ENCODE measurements around the gene PRKAR2B.

DNA sequence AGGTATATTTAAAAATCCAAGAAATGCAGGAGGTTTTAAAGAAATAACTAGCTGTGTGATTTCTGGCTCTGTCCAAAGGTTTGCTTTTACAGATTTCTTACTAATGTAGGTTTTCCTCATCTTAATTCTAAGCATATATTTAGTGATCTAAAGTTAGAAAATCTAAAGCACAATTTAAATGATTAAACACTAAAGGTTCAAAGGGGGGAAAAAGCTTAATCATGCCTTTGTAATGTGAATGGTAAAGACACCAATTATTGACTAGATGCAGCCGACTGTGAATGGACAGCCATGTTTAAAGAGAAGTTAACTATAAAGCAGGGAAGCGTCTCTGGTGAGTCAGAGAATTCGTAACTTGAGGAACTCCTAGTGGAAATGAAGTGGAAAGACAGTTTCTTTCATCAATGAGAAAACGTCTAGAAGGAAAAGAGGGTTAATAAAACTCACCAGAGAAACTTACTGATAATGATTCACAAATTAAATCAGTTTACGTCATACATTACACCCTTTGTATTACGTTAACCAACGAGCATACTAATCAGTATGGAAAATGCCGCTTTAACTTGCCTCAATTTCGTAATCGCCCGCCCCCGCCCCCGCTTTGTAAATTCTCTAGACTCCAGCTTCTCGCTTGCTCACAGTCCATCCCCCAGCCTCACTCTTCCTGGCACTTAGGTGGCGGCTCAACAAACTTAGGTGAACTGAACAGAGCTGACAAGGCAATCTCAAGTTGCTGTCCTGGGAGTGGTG is 123.2 kb downstream of the PRKAR2B start:
- TF ChIP-seq, protein P1, sequence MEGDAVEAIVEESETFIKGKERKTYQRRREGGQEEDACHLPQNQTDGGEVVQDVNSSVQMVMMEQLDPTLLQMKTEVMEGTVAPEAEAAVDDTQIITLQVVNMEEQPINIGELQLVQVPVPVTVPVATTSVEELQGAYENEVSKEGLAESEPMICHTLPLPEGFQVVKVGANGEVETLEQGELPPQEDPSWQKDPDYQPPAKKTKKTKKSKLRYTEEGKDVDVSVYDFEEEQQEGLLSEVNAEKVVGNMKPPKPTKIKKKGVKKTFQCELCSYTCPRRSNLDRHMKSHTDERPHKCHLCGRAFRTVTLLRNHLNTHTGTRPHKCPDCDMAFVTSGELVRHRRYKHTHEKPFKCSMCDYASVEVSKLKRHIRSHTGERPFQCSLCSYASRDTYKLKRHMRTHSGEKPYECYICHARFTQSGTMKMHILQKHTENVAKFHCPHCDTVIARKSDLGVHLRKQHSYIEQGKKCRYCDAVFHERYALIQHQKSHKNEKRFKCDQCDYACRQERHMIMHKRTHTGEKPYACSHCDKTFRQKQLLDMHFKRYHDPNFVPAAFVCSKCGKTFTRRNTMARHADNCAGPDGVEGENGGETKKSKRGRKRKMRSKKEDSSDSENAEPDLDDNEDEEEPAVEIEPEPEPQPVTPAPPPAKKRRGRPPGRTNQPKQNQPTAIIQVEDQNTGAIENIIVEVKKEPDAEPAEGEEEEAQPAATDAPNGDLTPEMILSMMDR (IDR thresholded peaks at IDR 0.05), result peak in 3 of 4 experiments; percentile 23 to 53 (median 33)
- no peak for TF ChIP-seq POLR2A (IDR thresholded peaks at IDR 0.05)

All from prostate gland (tissue), 2 donors.